ENCODE results near the gene FARS2.

The FARS2 gene

GRCh38 chr6:5634525-5634924 lies 373.2 kb downstream of the FARS2 start:
- H3K27me3 ChIP-seq (ENCODE audit: control insufficient read depth in 1 of 2, insufficient read depth in 2 of 2, low read length in 2 of 2) = no peaks in the 10 kb centered on the region
- no peak overlapping the region for H3K9ac ChIP-seq (ENCODE audit: low read length)
- no peaks in the 10 kb centered on the region for H3K4me1 ChIP-seq (ENCODE audit: insufficient read depth, low read length)
- no peaks in the 10 kb centered on the region for H3K36me3 ChIP-seq (ENCODE audit: insufficient read depth, low read length)
- no peak overlapping the region for H3K27ac ChIP-seq (ENCODE audit: low read depth, low read length)
- H3K9me3 ChIP-seq (ENCODE audit: low read length) = no peaks in the 10 kb centered on the region
- H3K4me3 ChIP-seq (ENCODE audit: low read depth in 1 of 2, low read length in 2 of 2) = no peak overlapping the region

DNA sequence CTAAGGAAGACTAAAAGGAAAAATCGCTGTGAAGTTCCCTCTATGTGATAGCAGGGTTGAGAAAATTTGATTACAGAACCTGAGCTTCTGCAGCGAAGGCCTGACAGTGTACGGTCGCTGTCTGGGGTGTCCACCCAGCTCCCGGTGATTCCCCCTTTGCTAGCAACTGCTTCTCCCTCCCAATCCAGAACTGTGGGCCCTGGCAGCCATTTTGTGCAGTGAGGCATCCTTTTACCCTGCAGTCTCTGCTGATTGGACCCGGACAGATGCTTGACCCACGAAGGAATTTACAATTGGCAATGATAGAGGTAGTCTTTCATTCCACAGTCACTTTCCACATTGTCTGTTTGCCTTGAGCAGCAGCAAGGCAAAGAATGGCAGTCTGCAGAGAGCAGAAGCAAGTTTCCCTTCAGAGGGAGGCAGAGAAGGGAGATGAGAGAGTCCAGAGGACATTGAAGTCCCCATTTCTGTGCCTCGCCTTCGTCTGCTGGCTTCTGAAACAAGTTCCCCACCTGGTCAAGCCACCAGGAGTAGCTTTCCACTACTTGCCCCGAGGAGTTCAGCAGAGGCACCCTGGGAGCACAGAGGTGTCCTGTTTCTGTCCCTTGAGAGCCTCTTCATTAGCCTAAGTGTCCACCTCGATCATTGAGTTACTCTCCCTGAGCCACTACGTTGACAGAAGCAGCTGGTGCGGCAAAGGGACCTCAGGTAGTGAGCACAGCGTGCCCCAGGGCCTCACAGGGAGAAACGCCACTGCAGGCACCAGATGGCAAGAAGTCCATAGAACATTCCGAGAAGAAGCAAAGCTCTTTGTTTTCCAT lies 375.1 kb downstream of the FARS2 start:
- Histone ChIP-seq H3K9me3 (ENCODE audit: low read length) (peaks cover 9% of the 10 kb centered on the region), H3K27me3 (ENCODE audit: control insufficient read depth in 1 of 2, insufficient read depth in 2 of 2, low read length in 2 of 2) (no peaks in the 10 kb centered on the region), H3K27ac (ENCODE audit: low read depth, low read length) (no peak overlapping the region), H3K9ac (ENCODE audit: low read length) (no peak overlapping the region), H3K4me1 (ENCODE audit: insufficient read depth, low read length) (no peaks in the 10 kb centered on the region), H3K4me3 (ENCODE audit: low read depth in 1 of 2, low read length in 2 of 2) (no peak overlapping the region), H3K36me3 (ENCODE audit: insufficient read depth, low read length) (no peaks in the 10 kb centered on the region)

- Histone ChIP-seq H3K9ac (ENCODE audit: low read length) (no peak overlapping the region), H3K9me3 (ENCODE audit: low read length) (peaks cover 9% of the 10 kb centered on the region), H3K4me3 (ENCODE audit: low read depth in 1 of 2, low read length in 2 of 2) (no peak overlapping the region), H3K27me3 (ENCODE audit: control insufficient read depth in 1 of 2, insufficient read depth in 2 of 2, low read length in 2 of 2) (no peaks in the 10 kb centered on the region), H3K27ac (ENCODE audit: low read depth, low read length) (no peak overlapping the region), H3K36me3 (ENCODE audit: insufficient read depth, low read length) (no peaks in the 10 kb centered on the region), H3K4me1 (ENCODE audit: insufficient read depth, low read length) (no peaks in the 10 kb centered on the region)
These were observed 376.4 kb downstream of the FARS2 start for GRCh38 chr6:5637714-5638113.

DNA sequence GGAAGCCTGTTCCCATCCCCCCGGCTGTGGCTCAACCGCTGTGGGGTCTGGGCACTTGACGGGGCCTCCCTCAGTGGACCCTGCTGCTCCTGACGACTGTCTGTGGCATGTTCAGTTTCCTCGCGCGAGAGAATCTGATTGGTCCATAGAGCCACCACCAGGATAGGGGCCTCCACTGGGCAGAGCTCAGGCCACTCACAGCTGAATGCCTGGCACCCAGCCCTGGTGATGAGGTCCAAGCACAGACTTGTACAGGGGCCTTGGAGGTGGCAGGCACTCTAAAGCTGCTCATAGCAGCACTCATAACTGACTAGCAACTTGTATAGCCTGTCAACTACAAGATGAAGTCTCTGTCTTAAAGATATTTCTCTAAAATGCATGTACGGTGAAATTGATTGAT lies 377.4 kb downstream of the FARS2 start:
- H3K27ac ChIP-seq (ENCODE audit: low read depth, low read length) = no peak overlapping the region
- no peaks in the 10 kb centered on the region for H3K36me3 ChIP-seq (ENCODE audit: insufficient read depth, low read length)
- peaks cover 9% of the 10 kb centered on the region for H3K9me3 ChIP-seq (ENCODE audit: low read length)
- H3K9ac ChIP-seq (ENCODE audit: low read length) = no peak overlapping the region
- H3K4me3 ChIP-seq (ENCODE audit: low read depth in 1 of 2, low read length in 2 of 2) = no peak overlapping the region
- no peaks in the 10 kb centered on the region for H3K27me3 ChIP-seq (ENCODE audit: control insufficient read depth in 1 of 2, insufficient read depth in 2 of 2, low read length in 2 of 2)
- no peaks in the 10 kb centered on the region for H3K4me1 ChIP-seq (ENCODE audit: insufficient read depth, low read length)

- Histone ChIP-seq H3K36me3 (ENCODE audit: insufficient read depth, low read length) (no peaks in the 10 kb centered on the region), H3K9ac (ENCODE audit: low read length) (no peak overlapping the region), H3K27me3 (ENCODE audit: control insufficient read depth in 1 of 2, insufficient read depth in 2 of 2, low read length in 2 of 2) (no peaks in the 10 kb centered on the region), H3K27ac (ENCODE audit: low read depth, low read length) (no peak overlapping the region), H3K9me3 (ENCODE audit: low read length) (peaks cover 9% of the 10 kb centered on the region), H3K4me1 (ENCODE audit: insufficient read depth, low read length) (no peaks in the 10 kb centered on the region), H3K4me3 (ENCODE audit: low read depth in 1 of 2, low read length in 2 of 2) (no peak overlapping the region)
These were observed 377.9 kb downstream of the FARS2 start for GRCh38 chr6:5639193-5639592.

GRCh38 chr6:5640614-5641013 lies 379.3 kb downstream of the FARS2 start:
- Histone ChIP-seq H3K9me3 (ENCODE audit: low read length) (peaks cover 9% of the 10 kb centered on the region), H3K9ac (ENCODE audit: low read length) (no peak overlapping the region), H3K4me3 (ENCODE audit: low read depth in 1 of 2, low read length in 2 of 2) (no peak overlapping the region), H3K27me3 (ENCODE audit: control insufficient read depth in 1 of 2, insufficient read depth in 2 of 2, low read length in 2 of 2) (no peaks in the 10 kb centered on the region), H3K27ac (ENCODE audit: low read depth, low read length) (no peak overlapping the region), H3K36me3 (ENCODE audit: insufficient read depth, low read length) (no peaks in the 10 kb centered on the region), H3K4me1 (ENCODE audit: insufficient read depth, low read length) (no peaks in the 10 kb centered on the region)

- H3K4me1 ChIP-seq (ENCODE audit: insufficient read depth, low read length) = no peaks in the 10 kb centered on the region
- H3K36me3 ChIP-seq (ENCODE audit: insufficient read depth, low read length) = no peaks in the 10 kb centered on the region
- no peak overlapping the region for H3K27ac ChIP-seq (ENCODE audit: low read depth, low read length)
- no peaks in the 10 kb centered on the region for H3K27me3 ChIP-seq (ENCODE audit: control insufficient read depth in 1 of 2, insufficient read depth in 2 of 2, low read length in 2 of 2)
- H3K9me3 ChIP-seq (ENCODE audit: low read length) = peaks cover 9% of the 10 kb centered on the region
- no peak overlapping the region for H3K4me3 ChIP-seq (ENCODE audit: low read depth in 1 of 2, low read length in 2 of 2)
- no peak overlapping the region for H3K9ac ChIP-seq (ENCODE audit: low read length)
These were observed 383.3 kb downstream of the FARS2 start for GRCh38 chr6:5644523-5645185.

- no peaks in the 10 kb centered on the region for H3K4me1 ChIP-seq (ENCODE audit: insufficient read depth, low read length)
- no peaks in the 10 kb centered on the region for H3K27me3 ChIP-seq (ENCODE audit: control insufficient read depth in 1 of 2, insufficient read depth in 2 of 2, low read length in 2 of 2)
- no peak overlapping the region for H3K9ac ChIP-seq (ENCODE audit: low read length)
- no peaks in the 10 kb centered on the region for H3K36me3 ChIP-seq (ENCODE audit: insufficient read depth, low read length)
- H3K4me3 ChIP-seq (ENCODE audit: low read depth in 1 of 2, low read length in 2 of 2) = no peak overlapping the region
- no peak overlapping the region for H3K27ac ChIP-seq (ENCODE audit: low read depth, low read length)
- H3K9me3 ChIP-seq (ENCODE audit: low read length) = peaks cover 2% of the 10 kb centered on the region
These were observed 384.3 kb downstream of the FARS2 start for GRCh38 chr6:5645328-5646290.

- H3K4me1 ChIP-seq (ENCODE audit: insufficient read depth, low read length) = no peaks in the 10 kb centered on the region
- no peak overlapping the region for H3K4me3 ChIP-seq (ENCODE audit: low read depth in 1 of 2, low read length in 2 of 2)
- no peaks in the 10 kb centered on the region for H3K36me3 ChIP-seq (ENCODE audit: insufficient read depth, low read length)
- H3K9ac ChIP-seq (ENCODE audit: low read length) = no peak overlapping the region
- H3K27me3 ChIP-seq (ENCODE audit: control insufficient read depth in 1 of 2, insufficient read depth in 2 of 2, low read length in 2 of 2) = no peaks in the 10 kb centered on the region
- H3K27ac ChIP-seq (ENCODE audit: low read depth, low read length) = no peak overlapping the region
- H3K9me3 ChIP-seq (ENCODE audit: low read length) = no peaks in the 10 kb centered on the region
These were observed 391.3 kb downstream of the FARS2 start for GRCh38 chr6:5652406-5653137.

DNA sequence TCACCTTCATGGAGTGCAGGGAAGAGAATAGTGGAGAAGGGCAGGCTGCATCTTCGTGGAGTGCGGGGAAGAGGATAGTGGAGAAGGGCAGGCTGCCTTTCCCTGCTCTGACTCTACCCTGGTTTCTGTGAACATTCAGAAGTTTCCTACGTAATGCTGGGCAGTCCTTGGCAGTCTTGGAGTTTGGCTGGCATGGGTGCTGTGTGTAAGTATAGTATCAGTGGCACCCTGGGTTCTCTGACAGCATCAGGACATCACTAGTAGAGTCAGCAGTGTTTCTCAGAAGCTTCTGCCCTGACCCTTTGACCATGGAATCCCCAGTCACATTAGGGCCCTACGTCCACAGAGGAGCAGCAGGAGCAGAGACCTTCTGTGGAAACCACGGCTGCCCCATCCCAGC lies 392.5 kb downstream of the FARS2 start:
- H3K36me3 ChIP-seq (ENCODE audit: insufficient read depth, low read length) = no peaks in the 10 kb centered on the region
- H3K4me1 ChIP-seq (ENCODE audit: insufficient read depth, low read length) = no peaks in the 10 kb centered on the region
- no peaks in the 10 kb centered on the region for H3K27me3 ChIP-seq (ENCODE audit: control insufficient read depth in 1 of 2, insufficient read depth in 2 of 2, low read length in 2 of 2)
- no peaks in the 10 kb centered on the region for H3K9me3 ChIP-seq (ENCODE audit: low read length)
- H3K9ac ChIP-seq (ENCODE audit: low read length) = no peak overlapping the region
- H3K27ac ChIP-seq (ENCODE audit: low read depth, low read length) = no peak overlapping the region
- H3K4me3 ChIP-seq (ENCODE audit: low read depth in 1 of 2, low read length in 2 of 2) = no peak overlapping the region

- Histone ChIP-seq H3K4me1 (ENCODE audit: insufficient read depth, low read length) (no peaks in the 10 kb centered on the region), H3K9me3 (ENCODE audit: low read length) (no peaks in the 10 kb centered on the region), H3K9ac (ENCODE audit: low read length) (no peak overlapping the region), H3K27ac (ENCODE audit: low read depth, low read length) (no peak overlapping the region), H3K27me3 (ENCODE audit: control insufficient read depth in 1 of 2, insufficient read depth in 2 of 2, low read length in 2 of 2) (no peaks in the 10 kb centered on the region), H3K36me3 (ENCODE audit: insufficient read depth, low read length) (no peaks in the 10 kb centered on the region), H3K4me3 (ENCODE audit: low read depth in 1 of 2, low read length in 2 of 2) (no peak overlapping the region)
These were observed 394.9 kb downstream of the FARS2 start for GRCh38 chr6:5656226-5656625.
